Measurements from ENCODE around the gene LHFPL6.

DNA sequence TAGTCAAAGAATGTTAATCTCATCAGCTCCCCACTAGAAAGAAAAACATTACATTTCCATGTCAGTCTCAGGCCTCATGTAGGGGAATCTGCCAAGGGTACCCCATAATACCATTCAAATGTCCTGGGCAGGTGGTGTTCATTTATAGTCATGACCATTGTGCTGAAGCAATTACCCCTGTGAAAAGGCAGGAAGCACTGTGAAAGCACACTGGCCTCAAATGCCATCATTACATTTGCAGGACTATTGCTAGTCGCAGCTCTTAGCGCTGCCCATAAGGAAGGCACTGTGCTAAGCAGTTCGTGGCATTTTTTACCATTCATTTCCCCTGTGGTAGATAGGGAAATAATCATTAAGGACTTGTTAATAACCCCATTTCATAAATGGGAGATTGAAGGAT lies 109.0 kb downstream of the LHFPL6 start:
- TF ChIP-seq JUND (IDR thresholded peaks at IDR 0.05; ENCODE audit: low read depth, low read length) = no peak
- no peak for TF ChIP-seq RCOR1 (conservative IDR thresholded peaks at IDR 0.05; ENCODE audit: low read depth, low read length)
- no peak for TF ChIP-seq CREM (IDR thresholded peaks at IDR 0.05; ENCODE audit: low read depth)
- TF ChIP-seq, protein P1, sequence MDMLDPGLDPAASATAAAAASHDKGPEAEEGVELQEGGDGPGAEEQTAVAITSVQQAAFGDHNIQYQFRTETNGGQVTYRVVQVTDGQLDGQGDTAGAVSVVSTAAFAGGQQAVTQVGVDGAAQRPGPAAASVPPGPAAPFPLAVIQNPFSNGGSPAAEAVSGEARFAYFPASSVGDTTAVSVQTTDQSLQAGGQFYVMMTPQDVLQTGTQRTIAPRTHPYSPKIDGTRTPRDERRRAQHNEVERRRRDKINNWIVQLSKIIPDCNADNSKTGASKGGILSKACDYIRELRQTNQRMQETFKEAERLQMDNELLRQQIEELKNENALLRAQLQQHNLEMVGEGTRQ (IDR thresholded peaks at IDR 0.05; ENCODE audit: borderline replicate concordance, low read depth, low read length) = no peak
- no peak for TF ChIP-seq MYC (IDR thresholded peaks at IDR 0.05; ENCODE audit: insufficient read depth, insufficient read length, insufficient replicate concordance, low read length, severe bottlenecking)
- TF ChIP-seq SMAD5 (IDR thresholded peaks at IDR 0.05; ENCODE audit: low read depth) = no peak
- TF ChIP-seq BHLHE40 (IDR thresholded peaks at IDR 0.05; ENCODE audit: borderline replicate concordance in 1 of 2, low read depth in 2 of 2, low read length in 1 of 2) = no peak
- TF ChIP-seq EZH2 (IDR thresholded peaks at IDR 0.05; ENCODE audit: borderline replicate concordance, control insufficient read depth, low read depth, low read length) = no peak
- no peak for TF ChIP-seq ELK1 (IDR thresholded peaks at IDR 0.05; ENCODE audit: low read depth, low read length)
- TF ChIP-seq CTCF (IDR thresholded peaks at IDR 0.05 in 2 of 3, conservative IDR thresholded peaks at IDR 0.05 in 1 of 3; ENCODE audit: control insufficient read depth in 2 of 3, extremely low read depth in 1 of 3, insufficient read depth in 1 of 3, low read depth in 3 of 3, low read length in 3 of 3) = no peak
- TF ChIP-seq, protein P2, sequence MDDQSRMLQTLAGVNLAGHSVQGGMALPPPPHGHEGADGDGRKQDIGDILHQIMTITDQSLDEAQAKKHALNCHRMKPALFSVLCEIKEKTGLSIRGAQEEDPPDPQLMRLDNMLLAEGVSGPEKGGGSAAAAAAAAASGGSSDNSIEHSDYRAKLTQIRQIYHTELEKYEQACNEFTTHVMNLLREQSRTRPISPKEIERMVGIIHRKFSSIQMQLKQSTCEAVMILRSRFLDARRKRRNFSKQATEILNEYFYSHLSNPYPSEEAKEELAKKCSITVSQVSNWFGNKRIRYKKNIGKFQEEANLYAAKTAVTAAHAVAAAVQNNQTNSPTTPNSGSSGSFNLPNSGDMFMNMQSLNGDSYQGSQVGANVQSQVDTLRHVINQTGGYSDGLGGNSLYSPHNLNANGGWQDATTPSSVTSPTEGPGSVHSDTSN (IDR thresholded peaks at IDR 0.05; ENCODE audit: insufficient replicate concordance, low read depth, low read length) = no peak
